GM12892 (cell line): Measurements from ENCODE around the gene WDR70.

ENCODE experiments used
- POLR2A ChIP-seq: IDR thresholded peaks from 2 replicates; pipeline ENCODE4 v1.6.1; 2011; ENCODE audit warnings: low read depth, low read length, control low read depth
- TAF1 ChIP-seq: IDR thresholded peaks from 2 replicates; pipeline ENCODE4 v1.6.1; 2011; ENCODE audit warnings: low read depth, mild to moderate bottlenecking, control low read depth, low read length, borderline replicate concordance

- TF ChIP-seq POLR2A, result no peak
- TF ChIP-seq TAF1, result no peak
Measured at GRCh38 chr5:37723162-37723961, 344.2 kb downstream of the WDR70 start.
